K562 (cell line): Measurements from ENCODE around the gene ANKRD1. TPM values are rescaled to one million over a fixed set of nuclear protein-coding genes. Genes with fewer than 3 reads are reported as not detected.

ENCODE experiments used
- ATAC-seq: fragments of 200-7000 bp; cut with Tn5 transposase; 3 replicates; pipeline ENCODE4 v1.9.1; 2020; ENCODE audit warnings: moderate library complexity
- BruUV-seq: library from RNA; stranded (reverse); fragments of 400-500 nt; replicated peaks from 2 replicates; lab custom pipeline; 2021; lab: Mats Ljungman, UMichigan
- CTCF ChIA-PET: fragments of 300-600 bp; formaldehyde crosslinking; extraction: SDS; loops from one replicate; lab custom pipeline; 2021; ENCODE audit warnings: low intra/inter-chr PET ratio; lab: Yijun Ruan, JAX
- POLR2A ChIA-PET: fragments of 300-600, 350-650 bp; sonication (Branson Sonifier 250); formaldehyde crosslinking; extraction: SDS; loops from one replicate; lab custom pipeline; 2021; ENCODE audit warnings: antibody characterized with exemption, inconsistent platforms; lab: Yijun Ruan, JAX
- DNase-seq, 4 experiments: peaks; one replicate each; pipeline versions ENCODE4 v3.0.0 to v3.0.0-alpha.2; 2011 to 2018; ENCODE audit warnings: low spot score in 3 of 4, mixed read lengths in 3 of 4; ENCODE audit errors: extremely low read depth in 1 of 4
- FAIRE-seq: peaks from 2 replicates; lab custom pipeline; 2011; peaks lifted over from hg19 to GRCh38; lab: Jason Lieb, UNC
- H2AFZ ChIP-seq: 2 replicates; pipeline ENCODE4 v1.6.0; 2011; ENCODE audit warnings: low read depth, low read length, control low read depth, inconsistent platforms
- H3K27ac ChIP-seq: fragments of 200-600 bp; 3 replicates; pipeline ENCODE4 v1.8.0; 2011; ENCODE audit warnings: low read depth, mild to moderate bottlenecking, control low read depth, inconsistent platforms, low read length, moderate library complexity, mixed read lengths; ENCODE audit errors: extremely low read depth
- H3K27me3 ChIP-seq, 2 experiments: fragments of 300-600 bp in 1 of 2; 2 replicates in 1 of 2; 3 replicates in 1 of 2; pipeline versions ENCODE4 v1.6.0 to v1.8.0; 2011; ENCODE audit warnings: inconsistent platforms in 2 of 2, low read length in 2 of 2, mild to moderate bottlenecking in 1 of 2, mixed read lengths in 1 of 2, moderate library complexity in 1 of 2; ENCODE audit not compliant: control insufficient read depth in 2 of 2, insufficient read depth in 2 of 2
- H3K36me3 ChIP-seq: fragments of 300-600 bp; 3 replicates; pipeline ENCODE4 v1.8.0; 2011; ENCODE audit warnings: mild to moderate bottlenecking, low read length, inconsistent platforms; ENCODE audit not compliant: control insufficient read depth, insufficient read depth
- H3K4me1 ChIP-seq, 2 experiments: fragments of 200-600 bp in 1 of 2; replicated peaks in 1 of 2; 2 replicates in 1 of 2; 3 replicates in 1 of 2; pipeline versions ENCODE4 v1.5.1 to v1.8.0; 2011; ENCODE audit warnings: inconsistent platforms in 2 of 2, low read length in 2 of 2, mild to moderate bottlenecking in 1 of 2, mixed read lengths in 1 of 2, moderate library complexity in 1 of 2; ENCODE audit not compliant: control insufficient read depth in 2 of 2, insufficient read depth in 2 of 2
- H3K4me2 ChIP-seq: 2 replicates; pipeline ENCODE4 v1.6.1; 2011; ENCODE audit warnings: low read length, control low read depth, inconsistent platforms, mixed read lengths; ENCODE audit not compliant: insufficient read depth
- H3K4me3 ChIP-seq: fragments of 200-600 bp; sonication (generic), shearing (Covaris generic); 2 replicates; pipeline ENCODE4 v1.5.1; 2016; ENCODE audit warnings: control low read depth, inconsistent platforms
- H3K79me2 ChIP-seq: fragments of 200-600 bp; 3 replicates; pipeline ENCODE4 v1.8.0; 2011; ENCODE audit warnings: low read length, inconsistent platforms; ENCODE audit not compliant: control insufficient read depth, insufficient read depth
- H3K9ac ChIP-seq, 2 experiments: 2 replicates each; pipeline versions ENCODE4 v1.6.0 to v1.6.1; 2011; ENCODE audit warnings: low read depth in 2 of 2, low read length in 2 of 2, control low read depth in 1 of 2, inconsistent platforms in 1 of 2, mild to moderate bottlenecking in 1 of 2, mixed read lengths in 1 of 2; ENCODE audit not compliant: insufficient read depth in 1 of 2
- H3K9me1 ChIP-seq: one replicate; pipeline ENCODE4 v1.6.0; 2011; ENCODE audit warnings: inconsistent platforms, mild to moderate bottlenecking, low read length, moderate library complexity; ENCODE audit not compliant: control insufficient read depth, insufficient read depth
- H3K9me3 ChIP-seq: replicated peaks from 2 replicates; pipeline ENCODE4 v1.5.1; 2011; ENCODE audit warnings: low read depth, low read length, inconsistent platforms; ENCODE audit not compliant: control insufficient read depth, insufficient read depth
- H4K20me1 ChIP-seq: replicated peaks from 2 replicates; pipeline ENCODE4 v1.6.1; 2011; ENCODE audit warnings: low read length, inconsistent platforms, mixed read lengths; ENCODE audit not compliant: control insufficient read depth, insufficient read depth
- ARID4B ChIP-seq: sonication (generic); formaldehyde crosslinking; IDR thresholded peaks from 2 replicates; pipeline ENCODE4 v1.8.0; 2022; ENCODE audit warnings: mild to moderate bottlenecking, missing genetic modification reagents
- ATF6 ChIP-seq: sonication (generic); formaldehyde crosslinking; IDR thresholded peaks from 2 replicates; pipeline ENCODE4 v1.4.0; 2020; ENCODE audit warnings: mild to moderate bottlenecking, missing genetic modification reagents
- HIVEP1 ChIP-seq: fragments of 250-450 bp; sonication (Bioruptor Pico); IDR thresholded peaks from 2 replicates; pipeline ENCODE4 v1.4.0; 2020; ENCODE audit warnings: mild to moderate bottlenecking
- IRF2 ChIP-seq: sonication (generic); formaldehyde crosslinking; IDR thresholded peaks from 2 replicates; pipeline ENCODE4 v1.8.1; 2022; ENCODE audit warnings: mild to moderate bottlenecking, missing genetic modification reagents
- MXI1 ChIP-seq: IDR thresholded peaks from 2 replicates; pipeline ENCODE4 v1.6.1; 2011; ENCODE audit warnings: low read depth, mild to moderate bottlenecking, improper control_type of control experiment, low read length
- SAP30 ChIP-seq: fragments of 200-600 bp; sonication (generic); IDR thresholded peaks from 2 replicates; pipeline ENCODE4 v1.6.1; 2012; ENCODE audit warnings: borderline replicate concordance, low read depth, mild to moderate bottlenecking, moderate library complexity, low read length, control low read depth, inconsistent platforms; ENCODE audit not compliant: insufficient read depth, poor library complexity, severe bottlenecking
- SIN3A ChIP-seq, 2 experiments: fragments of 150-350 bp in 1 of 2; IDR thresholded peaks; 2 replicates each; pipeline ENCODE4 v1.6.1; 2011 to 2016; ENCODE audit warnings: borderline replicate concordance in 2 of 2, low read depth in 2 of 2, low read length in 2 of 2, mild to moderate bottlenecking in 2 of 2, moderate library complexity in 2 of 2; ENCODE audit not compliant: control insufficient read depth in 1 of 2
- STAG1 ChIP-seq: sonication (generic); formaldehyde crosslinking; IDR thresholded peaks from 2 replicates; pipeline ENCODE4 v1.5.0; 2020; ENCODE audit warnings: missing genetic modification reagents, borderline replicate concordance
- TEAD4 ChIP-seq, 2 experiments: sonication (generic) in 1 of 2; formaldehyde crosslinking in 1 of 2; IDR thresholded peaks; 2 replicates each; pipeline versions ENCODE4 v1.6.1 to v1.8.0; 2012 to 2022; ENCODE audit warnings: borderline replicate concordance in 1 of 2, inconsistent platforms in 1 of 2, low read length in 1 of 2, mild to moderate bottlenecking in 1 of 2, missing genetic modification reagents in 1 of 2
- XRCC5 ChIP-seq: fragments of 200-400 bp; formaldehyde crosslinking; IDR thresholded peaks from 2 replicates; pipeline ENCODE4 v1.6.1; 2017; ENCODE audit warnings: low read depth, mild to moderate bottlenecking, low read length
- ZNF239 ChIP-seq: fragments of 250-450 bp; sonication (Bioruptor Pico); IDR thresholded peaks from 2 replicates; pipeline ENCODE4 v1.4.0; 2020; ENCODE audit warnings: mild to moderate bottlenecking
- ZNF586 ChIP-seq: fragments of 450-650 bp; formaldehyde crosslinking; conservative IDR thresholded peaks from 2 replicates; pipeline ENCODE4 v1.4.0; 2020; ENCODE audit warnings: mild to moderate bottlenecking, moderate library complexity
- WGBS: fragments of 100-300 bp; shearing (Covaris generic); methylation state at CpG from one replicate; pipeline ENCODE4 v1.1.6; 2016; ENCODE audit warnings: low coverage, mixed read lengths; ENCODE audit not compliant: insufficient coverage; ENCODE audit errors: missing lambda C conversion rate; 5-methylcytosine and 5-hydroxymethylcytosine counted together
- in situ Hi-C: fragments of 300-500 bp; cut with MboI; formaldehyde crosslinking; loops from 4 replicates; pipeline ENCODE4 v1.15.0; 2018; ENCODE audit warnings: inconsistent platforms, mixed read lengths
- intact Hi-C: fragments of 100-400 bp; cut with micrococcal nuclease; formaldehyde crosslinking; loops from 2 replicates; pipeline ENCODE4 v1.14.2; 2022
- polyA plus RNA-seq, 8 experiments: library from polyadenylated mRNA; depleted of rRNA in 4 of 8; stranded (reverse) in 5 of 8; unstranded in 3 of 8; fragments of >200 nt; fragmentation: Nextera tagmentation in 2 of 8; fragmentation: Illumina TruSeq in 1 of 8; extraction: Ambion mirVana in 2 of 8; extraction: Trizol in 1 of 8; gene quantifications; 2 replicates each; pipeline versions ENCODE4 v1.2.1 to v1.2.3, GENCODE V29; 2011 to 2014; ENCODE audit warnings: inconsistent platforms in 1 of 8, missing spikeins in 1 of 8
- total RNA-seq, 7 experiments: library from RNA; depleted of rRNA in 6 of 7; stranded (reverse); fragments of >200 nt in 6 of 7; fragmentation: Illumina TruSeq in 2 of 7; extraction: Trizol in 2 of 7; gene quantifications; 2 replicates each; pipeline versions ENCODE4 v1.2.1 to v1.2.3, GENCODE V29; 2011 to 2021; ENCODE audit warnings: low replicate concordance in 1 of 7

ANKRD1 gene
- total and polyA plus RNA-seq, 9 of the 15 experiments (the other 6 are each of a cell fraction or from before 2014, with no cell fraction given) = not detected

GRCh38 chr10:90945491-90946070 lies 24.7 kb upstream of the ANKRD1 start:
- Histone ChIP-seq H3K9ac (no peak overlapping the region), H3K4me3 (no peak overlapping the region), H3K79me2 (no peaks in the 10 kb centered on the region), H3K4me2 (no peak overlapping the region), H3K27me3 (no peaks in the 10 kb centered on the region), H2AFZ (no peak overlapping the region), H3K27ac (no peak overlapping the region), H3K9me1 (no peaks in the 10 kb centered on the region), H4K20me1 (no peaks in the 10 kb centered on the region), H3K4me1 (no peaks in the 10 kb centered on the region), H3K36me3 (no peaks in the 10 kb centered on the region), H3K9me3 (no peaks in the 10 kb centered on the region)
- no TSS peak for BruUV-seq
- in situ Hi-C loops = no loop called here
- ChIA-PET CTCF (no interaction called here), POLR2A (no interaction called here)
- ATAC-seq (no peak), DNase-seq (no peak), FAIRE-seq (no peak)
- TF ChIP-seq XRCC5 = no peak
- no peak for TF ChIP-seq IRF2 (CRISPR knock-in tag)
- TF ChIP-seq HIVEP1 (CRISPR knock-in tag) = no peak
- TF ChIP-seq SAP30 = no peak
- no peak for TF ChIP-seq ATF6 (CRISPR knock-in tag)
- TF ChIP-seq ZNF586 (CRISPR knock-in tag) = no peak
- no peak for TF ChIP-seq ZNF239 (CRISPR knock-in tag)
- no peak for TF ChIP-seq SIN3A (IDR thresholded peaks at IDR 0.05; ENCODE audit: borderline replicate concordance in 2 of 2, control insufficient read depth in 1 of 2, low read depth in 2 of 2, low read length in 2 of 2)
- no peak for TF ChIP-seq MXI1
- no peak for TF ChIP-seq ARID4B (CRISPR knock-in tag)
- no peak for TF ChIP-seq STAG1 (CRISPR knock-in tag)
- TF ChIP-seq TEAD4 (IDR thresholded peaks at IDR 0.05; ENCODE audit: low read length) = no peak
- TF ChIP-seq TEAD4 (CRISPR knock-in tag; IDR thresholded peaks at IDR 0.05; ENCODE audit: borderline replicate concordance) = no peak
- 0% methylated on average over 4 of the region's 4 CpGs for WGBS
- intact Hi-C loops = no loop called here
